GM19463 (cell line): ENCODE results near the gene MYO18A.

ENCODE experiments used
- ATAC-seq: cut with Tn5 transposase; IDR thresholded peaks from one replicate; pipeline ENCODE4 v1.9.1; 2021; ENCODE audit warnings: mild to moderate bottlenecking, moderate library complexity; ENCODE audit not compliant: unreplicated experiment

MYO18A gene

GRCh38 chr17:29060475-29060874 is 119.7 kb downstream of the MYO18A start:
- ATAC-seq, result no peak

GRCh38 chr17:29059281-29059680 is 120.9 kb downstream of the MYO18A start:
- ATAC-seq, result no peak

- no peak for ATAC-seq
These were observed 121.8 kb downstream of the MYO18A start for GRCh38 chr17:29058391-29058790.

GRCh38 chr17:29057361-29057760 is 122.8 kb downstream of the MYO18A start:
- no peak for ATAC-seq

- ATAC-seq, result no peak
These were observed 125.4 kb downstream of the MYO18A start for GRCh38 chr17:29054835-29055234.

GRCh38 chr17:29051731-29052130 is 128.5 kb downstream of the MYO18A start:
- no peak for ATAC-seq

- ATAC-seq, result no peak
These were observed 129.0 kb downstream of the MYO18A start for GRCh38 chr17:29051194-29051593.

GRCh38 chr17:29050176-29050575 is 130.0 kb downstream of the MYO18A start:
- no peak for ATAC-seq

GRCh38 chr17:29049541-29050145 is 130.6 kb downstream of the MYO18A start:
- ATAC-seq, result no peak

- no peak for ATAC-seq
These were observed 131.5 kb downstream of the MYO18A start for GRCh38 chr17:29048440-29049368.

GRCh38 chr17:29046473-29046839 is 133.7 kb downstream of the MYO18A start:
- ATAC-seq, result no peak

- ATAC-seq, result no peak
These were observed 134.3 kb downstream of the MYO18A start for GRCh38 chr17:29045734-29046472.

- ATAC-seq, result no peak
These were observed 135.2 kb downstream of the MYO18A start for GRCh38 chr17:29045026-29045425.

- no peak for ATAC-seq
These were observed 136.6 kb downstream of the MYO18A start for GRCh38 chr17:29043539-29044145.

- no peak for ATAC-seq
These were observed 137.3 kb downstream of the MYO18A start, which contains the start of gene PIPOX for GRCh38 chr17:29042679-29043538. TSS of gene PIPOX (plus strand) at chr17:29043141. CDS start at chr17:29043226, 85 bp downstream.

GRCh38 chr17:29042026-29042678 is 138.0 kb downstream of the MYO18A start:
- ATAC-seq, result no peak

GRCh38 chr17:29041571-29041970 is 138.6 kb downstream of the MYO18A start:
- no peak for ATAC-seq

GRCh38 chr17:29041091-29041490 is 139.1 kb downstream of the MYO18A start:
- no peak for ATAC-seq

- no peak for ATAC-seq
These were observed 140.2 kb downstream of the MYO18A start for GRCh38 chr17:29039764-29040598.
